Vagina (tissue), 2 donors: ENCODE results near the gene PTBP1.

Experiments used
- POLR2A ChIP-seq, 2 donors: fragments of 450-650 bp; IDR thresholded peaks; one replicate each; pipeline ENCODE4 v1.6.1; 2017; ENCODE audit warnings: antibody characterized with exemption in 2 of 2, mild to moderate bottlenecking in 2 of 2, moderate library complexity in 2 of 2
- POLR2AphosphoS5 ChIP-seq, 2 donors: sonication (generic); formaldehyde crosslinking; IDR thresholded peaks; one replicate each; pipeline ENCODE4 v1.9.0; 2017; ENCODE audit warnings: antibody characterized with exemption in 2 of 2, mild to moderate bottlenecking in 2 of 2, low read depth in 1 of 2; ENCODE audit not compliant: insufficient read depth in 1 of 2
- TF ChIP-seq, protein P1 (sequence below), 3 experiments: fragments of 450-650 bp in 2 of 3; fragments of 200-600 bp in 1 of 3; sonication (generic) in 1 of 3; IDR thresholded peaks; one replicate each; pipeline ENCODE4 v1.5.1; 2017 to 2019; ENCODE audit warnings: antibody characterized with exemption in 3 of 3, mild to moderate bottlenecking in 2 of 3, moderate library complexity in 2 of 3

DNA sequence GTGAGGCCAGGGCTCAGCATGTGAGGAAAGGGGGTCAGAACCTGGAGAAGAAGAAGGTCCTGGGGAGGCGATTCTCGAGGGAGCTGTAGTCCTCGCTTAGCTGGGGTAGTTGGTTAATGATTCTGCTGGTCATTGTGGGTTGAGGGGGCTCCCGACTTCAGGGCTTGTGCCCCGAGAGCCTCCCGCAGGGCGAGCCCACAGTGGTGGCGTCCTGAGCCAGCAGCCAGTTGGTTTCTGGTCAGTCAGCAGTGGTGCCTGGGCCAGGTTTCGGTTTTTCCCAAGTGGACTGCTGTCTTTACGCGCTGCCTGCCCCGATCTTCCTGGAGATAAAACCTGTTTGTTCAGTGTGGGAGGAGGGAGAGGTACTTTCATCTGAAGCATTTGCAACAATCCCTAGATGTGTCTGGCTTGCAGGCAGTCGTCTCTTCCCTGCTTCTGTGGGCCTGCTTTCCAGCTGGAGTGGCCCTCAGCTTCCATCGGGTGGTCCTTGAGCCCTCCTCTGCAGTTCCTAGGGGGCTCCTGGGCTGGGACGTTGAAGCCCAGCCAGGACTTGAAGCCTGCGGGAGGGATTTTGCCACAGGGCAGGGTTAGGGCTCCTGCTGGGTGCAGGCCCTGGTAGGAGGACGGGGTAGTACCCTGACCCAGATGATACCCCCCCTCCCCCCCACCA, 3.2 kb downstream of the PTBP1 start:
- TF ChIP-seq, protein P1, sequence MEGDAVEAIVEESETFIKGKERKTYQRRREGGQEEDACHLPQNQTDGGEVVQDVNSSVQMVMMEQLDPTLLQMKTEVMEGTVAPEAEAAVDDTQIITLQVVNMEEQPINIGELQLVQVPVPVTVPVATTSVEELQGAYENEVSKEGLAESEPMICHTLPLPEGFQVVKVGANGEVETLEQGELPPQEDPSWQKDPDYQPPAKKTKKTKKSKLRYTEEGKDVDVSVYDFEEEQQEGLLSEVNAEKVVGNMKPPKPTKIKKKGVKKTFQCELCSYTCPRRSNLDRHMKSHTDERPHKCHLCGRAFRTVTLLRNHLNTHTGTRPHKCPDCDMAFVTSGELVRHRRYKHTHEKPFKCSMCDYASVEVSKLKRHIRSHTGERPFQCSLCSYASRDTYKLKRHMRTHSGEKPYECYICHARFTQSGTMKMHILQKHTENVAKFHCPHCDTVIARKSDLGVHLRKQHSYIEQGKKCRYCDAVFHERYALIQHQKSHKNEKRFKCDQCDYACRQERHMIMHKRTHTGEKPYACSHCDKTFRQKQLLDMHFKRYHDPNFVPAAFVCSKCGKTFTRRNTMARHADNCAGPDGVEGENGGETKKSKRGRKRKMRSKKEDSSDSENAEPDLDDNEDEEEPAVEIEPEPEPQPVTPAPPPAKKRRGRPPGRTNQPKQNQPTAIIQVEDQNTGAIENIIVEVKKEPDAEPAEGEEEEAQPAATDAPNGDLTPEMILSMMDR (IDR thresholded peaks at IDR 0.05): no peak
- TF ChIP-seq POLR2AphosphoS5 (IDR thresholded peaks at IDR 0.05; ENCODE audit: insufficient read depth in 1 of 2, low read depth in 1 of 2): no peak
- no peak for TF ChIP-seq POLR2A (IDR thresholded peaks at IDR 0.05)
